ENCODE data around the gene CBX1. TPM values are rescaled to one million over a fixed set of nuclear protein-coding genes. Genes with fewer than 3 reads are reported as not detected.

CBX1 gene
- total and polyA plus RNA-seq, 2 donors (not counting 3 experiments of a cell fraction or from before 2014, with no cell fraction given) = 20.4 to 95.2 TPM

DNA sequence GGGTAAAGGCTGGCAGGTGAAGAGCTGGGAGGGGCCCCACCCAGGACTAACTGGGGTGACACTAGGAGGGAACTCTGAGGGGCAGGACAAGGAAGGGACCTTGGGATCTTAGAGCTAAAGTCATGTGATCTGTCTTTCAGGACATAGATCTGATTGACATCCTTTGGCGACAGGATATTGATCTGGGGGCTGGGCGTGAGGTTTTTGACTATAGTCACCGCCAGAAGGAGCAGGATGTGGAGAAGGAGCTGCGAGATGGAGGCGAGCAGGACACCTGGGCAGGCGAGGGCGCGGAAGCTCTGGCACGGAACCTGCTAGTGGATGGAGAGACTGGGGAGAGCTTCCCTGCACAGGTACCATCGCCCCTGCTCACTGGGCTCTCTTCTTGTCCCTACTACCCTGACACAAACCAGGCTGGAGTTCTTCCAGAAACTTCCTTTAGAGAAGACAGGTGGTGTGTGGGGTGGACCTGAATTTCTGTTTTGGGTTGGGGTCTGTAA lies 45.0 kb downstream of the CBX1 start:
- intact Hi-C loops (cut with micrococcal nuclease) (no loop called here), dilution Hi-C loops (cut with MboI; ENCODE audit: extremely low pct_ligation_motif_present, low sequenced_read_pairs) (no loop called here)
- FAIRE-seq (no peak), DNase-seq (ENCODE audit: low read depth, low spot score) (no peak)
- Histone ChIP-seq H3K9me1 (replicated peaks; ENCODE audit: control insufficient read depth, extremely low read depth, insufficient read depth, low read length) (no peaks in the 10 kb centered on the region), H3K27ac (ENCODE audit: insufficient read depth, low read depth, low read length) (no peak overlapping the region), H4K20me1 (replicated peaks; ENCODE audit: control insufficient read depth, extremely low read depth, insufficient read depth, low read length) (no peaks in the 10 kb centered on the region), H3K4me3 (replicated peaks in 1 of 3; ENCODE audit: insufficient read depth in 1 of 3, low read depth in 1 of 3, low read length in 3 of 3) (no peak overlapping the region), H2AFZ (ENCODE audit: low read depth, low read length) (no peak overlapping the region), H3K4me2 (ENCODE audit: insufficient read depth, low read length) (no peak overlapping the region), H3K79me2 (ENCODE audit: control insufficient read depth, insufficient read depth, low read length) (peaks cover 64% of the 10 kb centered on the region), H3K36me3 (ENCODE audit: control insufficient read depth in 2 of 2, extremely low read depth in 1 of 2, insufficient read depth in 2 of 2, low read length in 2 of 2) (peaks cover 31 to 60% of the 10 kb centered on the region in 2 experiments), H3K9ac (replicated peaks; ENCODE audit: extremely low read depth, insufficient read depth, low read length) (no peak overlapping the region), H3K4me1 (ENCODE audit: control insufficient read depth, extremely low read depth, insufficient read depth, low read length) (peaks cover 35% of the 10 kb centered on the region), H3K9me3 (replicated peaks; ENCODE audit: control insufficient read depth, insufficient read depth, low read length) (no peaks in the 10 kb centered on the region), H3K27me3 (ENCODE audit: control insufficient read depth in 2 of 2, insufficient read depth in 2 of 2, low read length in 2 of 2) (no peaks in the 10 kb centered on the region)
- BruUV-seq (replicated peaks) = no TSS peak
- ChIA-PET CTCF (interaction anchor here (0.6 to 3.8 kb wide), 2 partner anchors 11 to 16 kb away, joined by 4 to 20 read pairs; no protein-coding TSS in a partner anchor), POLR2A (no interaction called here)
- no peak for TF ChIP-seq FOS (IDR thresholded peaks at IDR 0.05; ENCODE audit: borderline replicate concordance, insufficient read depth, low read length)
- TF ChIP-seq, protein P1, sequence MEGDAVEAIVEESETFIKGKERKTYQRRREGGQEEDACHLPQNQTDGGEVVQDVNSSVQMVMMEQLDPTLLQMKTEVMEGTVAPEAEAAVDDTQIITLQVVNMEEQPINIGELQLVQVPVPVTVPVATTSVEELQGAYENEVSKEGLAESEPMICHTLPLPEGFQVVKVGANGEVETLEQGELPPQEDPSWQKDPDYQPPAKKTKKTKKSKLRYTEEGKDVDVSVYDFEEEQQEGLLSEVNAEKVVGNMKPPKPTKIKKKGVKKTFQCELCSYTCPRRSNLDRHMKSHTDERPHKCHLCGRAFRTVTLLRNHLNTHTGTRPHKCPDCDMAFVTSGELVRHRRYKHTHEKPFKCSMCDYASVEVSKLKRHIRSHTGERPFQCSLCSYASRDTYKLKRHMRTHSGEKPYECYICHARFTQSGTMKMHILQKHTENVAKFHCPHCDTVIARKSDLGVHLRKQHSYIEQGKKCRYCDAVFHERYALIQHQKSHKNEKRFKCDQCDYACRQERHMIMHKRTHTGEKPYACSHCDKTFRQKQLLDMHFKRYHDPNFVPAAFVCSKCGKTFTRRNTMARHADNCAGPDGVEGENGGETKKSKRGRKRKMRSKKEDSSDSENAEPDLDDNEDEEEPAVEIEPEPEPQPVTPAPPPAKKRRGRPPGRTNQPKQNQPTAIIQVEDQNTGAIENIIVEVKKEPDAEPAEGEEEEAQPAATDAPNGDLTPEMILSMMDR (IDR thresholded peaks at IDR 0.05; ENCODE audit: extremely low read depth in 1 of 2, insufficient read depth in 1 of 2, low read depth in 1 of 2, low read length in 2 of 2) = no peak
- no peak for TF ChIP-seq POLR2A (IDR thresholded peaks at IDR 0.05; ENCODE audit: low read depth, low read length)
- no peak for TF ChIP-seq POLR2AphosphoS5 (IDR thresholded peaks at IDR 0.05; ENCODE audit: insufficient read depth, low read depth, low read length)
- TF ChIP-seq JUN (IDR thresholded peaks at IDR 0.05; ENCODE audit: borderline replicate concordance, insufficient read depth, insufficient read length, low read depth) = no peak
- no peak for TF ChIP-seq MYC (IDR thresholded peaks at IDR 0.05; ENCODE audit: low read depth, low read length)
- TF ChIP-seq, protein P2, sequence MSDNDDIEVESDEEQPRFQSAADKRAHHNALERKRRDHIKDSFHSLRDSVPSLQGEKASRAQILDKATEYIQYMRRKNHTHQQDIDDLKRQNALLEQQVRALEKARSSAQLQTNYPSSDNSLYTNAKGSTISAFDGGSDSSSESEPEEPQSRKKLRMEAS (IDR thresholded peaks at IDR 0.05; ENCODE audit: insufficient read depth, insufficient read length) = no peak
- no peak for TF ChIP-seq GATA2 (IDR thresholded peaks at IDR 0.05; ENCODE audit: insufficient read depth, insufficient read length, low read depth, low read length)
- TF ChIP-seq EZH2 (IDR thresholded peaks at IDR 0.05; ENCODE audit: borderline replicate concordance, low read depth, low read length, severe bottlenecking) = no peak
